Measurements from ENCODE around the gene JAKMIP3.

Gene JAKMIP3

DNA sequence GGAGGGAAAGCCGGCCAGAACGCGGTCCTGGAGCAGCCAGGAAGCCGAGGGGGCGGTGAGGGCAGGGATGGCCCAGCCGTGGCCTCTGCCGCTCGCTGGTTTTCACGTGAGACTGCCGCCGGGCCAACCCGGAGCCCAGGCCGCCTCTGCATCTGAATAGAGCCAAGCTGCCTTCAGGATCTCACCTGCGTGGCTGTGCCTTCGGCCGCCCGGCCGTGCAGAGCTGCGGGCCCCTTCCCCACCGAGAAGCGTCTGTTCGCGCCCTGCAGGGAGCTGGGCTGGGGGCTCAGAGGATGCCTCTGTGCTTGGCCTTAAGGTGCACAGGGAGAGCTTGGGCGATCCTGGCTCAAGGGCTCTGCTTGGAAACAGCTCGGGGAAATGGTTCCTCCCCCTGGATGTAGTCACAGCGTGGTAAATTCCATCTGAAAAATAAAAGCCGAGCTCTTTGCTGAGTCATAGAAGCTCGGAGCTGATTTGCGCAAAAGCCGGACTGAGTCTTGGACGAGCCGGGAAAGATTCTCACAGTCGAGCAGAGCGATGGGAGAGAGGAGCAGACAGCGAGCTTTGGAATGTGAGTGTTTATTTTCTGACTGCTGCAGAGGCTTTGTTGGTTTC lies at the start of gene JAKMIP3:
Gene JAKMIP3 (plus strand): TSS at position 456 of the 615 bp plus-strand sequence. CDS start 38,863 bp downstream, outside the sequence.
- no peak for DNase-seq

DNA sequence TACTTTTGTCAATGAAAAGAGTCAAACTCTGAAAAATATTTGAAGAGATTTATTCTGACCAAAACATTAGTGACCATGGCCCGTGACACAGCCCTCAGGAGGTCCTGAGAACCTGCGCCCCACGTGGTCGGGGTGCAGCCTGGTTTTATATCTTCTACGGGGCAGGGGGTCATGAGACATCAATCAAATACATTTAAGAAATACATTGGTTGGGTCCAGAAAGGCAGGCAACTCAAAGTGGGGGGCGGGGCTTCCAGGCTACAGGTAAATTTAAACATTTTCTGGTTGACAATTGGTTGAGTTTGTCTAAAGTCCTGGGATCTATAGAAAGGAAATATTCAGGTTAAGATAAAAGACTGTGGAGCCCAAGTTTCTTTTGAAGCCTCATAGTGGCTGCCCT lies 49.2 kb upstream of the JAKMIP3 start:
- no peak for DNase-seq

DNA sequence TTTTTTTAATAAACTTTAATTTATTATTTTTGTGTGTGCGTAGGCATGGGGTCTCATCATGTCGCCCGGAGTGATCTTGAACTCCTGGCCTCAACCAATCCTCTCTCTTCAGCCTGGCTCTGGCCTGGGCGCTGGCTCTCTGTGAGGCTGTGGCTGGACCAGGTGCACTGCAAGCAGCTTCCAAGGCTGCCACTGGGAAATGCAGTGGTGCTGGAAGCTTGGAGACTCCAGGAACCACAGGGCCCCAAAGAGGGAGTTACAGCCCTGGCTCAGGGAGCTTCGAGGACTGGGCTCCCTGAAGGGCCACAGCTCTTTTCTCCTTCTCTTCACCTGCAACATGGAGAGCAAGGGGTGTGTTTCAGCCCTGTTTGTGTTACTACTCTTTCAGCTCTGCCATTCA lies 47.3 kb upstream of the JAKMIP3 start:
- DNase-seq: no peak

DNA sequence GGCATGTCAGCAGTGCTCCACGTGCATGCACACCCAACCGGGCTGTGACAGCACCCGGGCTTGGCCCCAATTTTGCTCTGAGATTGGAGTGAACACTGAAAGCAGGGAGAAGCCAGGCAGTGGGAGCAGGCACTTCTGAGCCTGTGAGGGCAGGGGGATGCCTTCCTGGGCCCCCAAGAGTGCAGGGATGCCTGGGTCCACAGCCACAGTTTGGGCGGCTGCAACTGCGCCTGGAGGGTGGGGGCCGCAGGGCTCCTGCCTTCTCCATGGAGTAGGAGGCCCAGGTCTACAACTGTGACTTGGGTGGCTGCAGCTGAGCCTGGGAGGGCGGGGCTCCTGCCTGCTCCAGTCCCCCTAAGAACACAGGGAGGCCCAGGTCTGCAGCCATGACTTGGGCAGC lies 46.4 kb upstream of the JAKMIP3 start:
- no peak for DNase-seq

DNA sequence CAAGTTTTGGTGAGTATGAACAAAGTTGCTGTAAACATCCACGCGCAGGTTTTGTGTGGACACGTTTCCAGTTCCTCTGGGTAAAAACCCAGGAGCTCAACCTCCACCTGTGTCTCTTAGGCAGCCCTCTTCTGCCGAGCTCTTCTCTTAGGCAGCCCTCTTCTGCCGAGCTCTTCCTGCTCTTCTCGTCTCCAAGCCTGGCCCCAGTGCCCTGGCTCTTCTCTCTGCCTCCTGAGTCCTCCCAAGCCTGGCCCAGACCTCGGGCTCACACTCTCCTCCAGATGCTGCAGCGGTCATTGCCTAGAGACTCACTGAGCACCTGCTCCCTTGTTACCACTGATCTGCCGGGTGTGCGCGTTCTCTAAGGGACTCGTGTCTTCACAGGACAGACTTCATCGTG lies 45.3 kb upstream of the JAKMIP3 start:
- no peak for DNase-seq

DNA sequence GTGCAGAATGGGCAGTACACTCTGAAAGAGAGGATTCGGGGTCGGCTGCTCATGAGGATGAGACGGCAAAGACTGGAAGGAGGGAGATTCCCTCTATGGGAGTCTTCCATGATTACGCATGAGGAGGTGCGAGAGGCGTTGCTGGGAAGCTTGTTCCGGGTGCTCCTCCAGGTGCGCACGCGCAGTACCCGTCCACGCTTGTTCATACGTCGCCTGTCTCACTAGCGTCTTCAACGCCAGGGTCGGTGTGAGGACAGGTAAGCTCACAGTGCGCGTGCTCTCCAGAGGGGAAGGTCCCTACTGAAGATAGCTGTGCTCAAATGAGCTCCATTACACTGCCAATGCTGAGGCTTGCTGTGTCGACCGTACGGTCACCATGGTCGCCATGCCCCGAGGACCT lies 44.7 kb upstream of the JAKMIP3 start:
- DNase-seq: no peak

- DNase-seq: no peak
Observed at GRCh38 chr10:132021504-132022143, 44.1 kb upstream of the JAKMIP3 start.

DNA sequence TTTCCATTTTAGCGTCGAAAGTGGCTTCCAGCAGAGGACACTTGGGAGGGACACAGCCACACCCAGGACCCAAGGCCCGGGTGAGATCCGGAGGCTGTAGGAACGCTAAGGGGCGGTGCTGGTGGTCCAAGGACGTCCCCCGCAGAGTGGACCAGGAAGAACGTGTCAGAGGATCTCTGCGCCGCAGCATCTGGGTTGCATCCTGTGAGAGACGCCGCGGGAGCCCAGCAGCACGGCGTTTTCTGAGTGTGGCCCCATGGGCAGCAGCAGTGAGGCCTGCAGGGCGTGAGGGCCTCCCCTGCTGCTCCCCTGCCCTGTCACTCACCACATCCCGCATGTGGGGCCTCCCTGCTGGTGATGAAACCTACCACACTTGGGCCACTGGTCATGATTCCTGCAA lies 43.5 kb upstream of the JAKMIP3 start:
- DNase-seq: no peak

GRCh38 chr10:132023092-132023811 lies 42.5 kb upstream of the JAKMIP3 start:
- peak; percentile 87 for DNase-seq

DNA sequence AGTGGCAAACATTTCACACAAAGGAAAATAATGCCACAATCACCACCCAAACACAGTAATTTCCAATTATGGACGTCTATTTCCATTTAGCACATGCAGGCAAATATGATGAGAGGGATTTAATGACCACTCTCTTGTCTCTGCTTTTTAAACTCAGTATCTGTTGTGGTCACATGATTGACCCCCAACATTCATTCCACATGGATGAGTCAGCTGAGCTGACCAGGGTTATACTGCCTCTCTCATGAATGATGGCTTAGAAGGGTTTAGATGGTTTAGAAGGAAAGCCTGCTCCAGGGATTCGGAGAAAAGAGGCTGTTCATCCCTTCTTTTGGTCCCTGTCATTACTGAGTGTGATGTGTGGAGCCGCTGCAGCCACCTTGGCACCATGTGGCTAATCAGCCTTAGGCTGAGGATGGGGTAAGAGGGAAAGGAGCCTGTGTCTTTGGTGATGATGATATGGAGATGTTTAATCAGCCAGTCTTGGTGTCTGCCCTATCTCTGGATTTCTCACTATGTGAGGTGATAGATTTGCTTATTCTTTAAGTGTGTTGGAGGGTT lies 38.2 kb upstream of the JAKMIP3 start:
- DNase-seq: no peak

- DNase-seq: no peak
Observed at GRCh38 chr10:132028706-132029105, 37.0 kb upstream of the JAKMIP3 start.

GRCh38 chr10:132030898-132031463 lies 34.8 kb upstream of the JAKMIP3 start:
- DNase-seq: no peak

GRCh38 chr10:132033632-132034031 lies 32.1 kb upstream of the JAKMIP3 start:
- no peak for DNase-seq

DNA sequence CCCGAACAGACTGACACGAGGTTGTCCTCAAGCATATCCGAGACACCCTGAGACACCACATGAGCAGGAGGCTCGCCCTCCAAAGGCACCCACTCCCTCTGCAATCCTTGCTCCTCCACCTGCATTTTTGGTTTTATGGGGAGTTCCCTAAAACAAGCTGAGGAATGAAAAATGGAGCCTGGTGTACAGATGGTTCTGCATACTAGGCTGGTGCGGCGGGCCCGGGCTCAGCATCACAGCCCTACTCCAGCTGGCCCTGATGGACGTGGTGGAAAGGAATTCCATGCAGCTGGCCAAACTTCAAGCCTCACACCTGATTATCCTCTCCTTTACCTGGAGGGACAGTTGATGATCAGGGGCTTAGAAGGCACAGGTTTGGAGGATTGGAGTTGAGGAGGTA lies 30.3 kb upstream of the JAKMIP3 start:
- no peak for DNase-seq

DNA sequence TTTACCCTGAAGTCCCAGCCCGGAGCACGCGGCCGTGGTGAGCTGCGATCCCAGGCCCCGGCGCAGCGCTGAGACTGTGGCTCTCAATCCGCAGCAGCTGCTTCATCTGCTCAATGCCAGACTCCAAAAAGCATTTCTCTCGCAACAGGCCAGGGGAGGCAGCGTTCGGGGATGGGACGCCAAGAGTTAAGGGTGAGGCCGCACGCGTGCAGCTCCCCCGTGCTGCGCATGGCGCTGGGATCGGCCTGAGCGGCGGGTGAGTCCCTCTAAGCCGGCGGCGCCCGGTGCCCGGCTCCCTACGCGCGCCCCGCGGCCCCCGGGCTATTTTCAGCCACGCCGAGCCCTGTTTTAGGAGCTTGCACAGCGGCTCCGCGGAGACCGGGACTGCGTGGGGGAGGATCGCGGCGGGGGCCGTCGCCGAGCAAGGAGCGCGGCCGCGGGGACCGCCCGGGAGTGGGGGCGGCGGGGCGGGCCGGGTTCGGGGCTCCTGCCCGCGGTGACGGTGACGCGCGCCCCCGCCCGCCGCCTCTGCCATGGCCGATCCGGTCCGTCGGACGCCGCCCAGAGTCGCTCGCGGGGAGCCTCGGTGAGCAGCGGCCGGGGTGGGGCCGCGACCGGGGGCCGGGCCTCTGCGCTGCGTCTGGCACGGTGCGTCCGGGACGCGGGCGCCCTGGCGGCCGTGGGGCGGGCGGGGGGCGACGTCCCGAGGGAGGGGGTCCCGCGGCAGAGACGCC lies 29.4 kb upstream of the JAKMIP3 start:
- no peak for DNase-seq

DNA sequence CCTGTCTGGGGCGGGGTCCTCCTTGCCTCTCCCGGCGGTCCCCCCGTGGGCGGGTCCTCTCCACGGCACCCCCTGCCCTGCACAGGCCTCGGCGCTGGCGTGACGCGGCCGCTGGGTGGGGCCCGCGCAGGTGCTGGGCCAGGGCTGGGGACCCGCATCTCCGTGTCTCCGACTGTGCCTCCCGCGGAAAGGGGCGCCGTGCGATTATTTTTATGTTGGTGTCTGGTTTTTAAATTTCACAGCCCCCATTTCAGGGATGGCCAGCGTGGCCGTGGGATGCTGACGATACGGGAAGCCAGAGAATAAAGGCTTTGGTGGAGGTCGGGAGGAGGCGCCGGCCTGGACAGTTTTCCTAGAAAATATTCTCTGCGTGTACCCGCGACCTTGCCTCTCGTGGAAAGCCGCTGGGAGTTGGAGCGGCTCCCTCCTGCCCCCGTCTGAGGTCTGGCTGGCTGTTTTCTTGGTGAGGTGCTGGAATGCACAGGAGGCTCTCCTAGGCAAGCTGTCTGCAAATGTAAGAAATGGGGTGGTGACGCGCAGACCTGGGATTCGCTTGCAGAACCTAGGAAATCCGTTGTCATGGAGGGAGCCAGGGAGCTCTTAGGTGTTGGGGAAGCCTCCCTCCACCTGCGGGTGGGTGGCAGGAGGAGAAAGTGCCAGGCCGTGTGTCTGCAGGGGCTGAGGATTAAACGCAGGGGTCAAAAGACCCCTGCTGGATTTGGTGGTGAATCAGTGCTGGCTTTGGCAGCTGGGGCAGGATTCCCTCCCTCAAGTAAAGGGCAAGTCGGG lies 28.7 kb upstream of the JAKMIP3 start:
- no peak for DNase-seq

DNA sequence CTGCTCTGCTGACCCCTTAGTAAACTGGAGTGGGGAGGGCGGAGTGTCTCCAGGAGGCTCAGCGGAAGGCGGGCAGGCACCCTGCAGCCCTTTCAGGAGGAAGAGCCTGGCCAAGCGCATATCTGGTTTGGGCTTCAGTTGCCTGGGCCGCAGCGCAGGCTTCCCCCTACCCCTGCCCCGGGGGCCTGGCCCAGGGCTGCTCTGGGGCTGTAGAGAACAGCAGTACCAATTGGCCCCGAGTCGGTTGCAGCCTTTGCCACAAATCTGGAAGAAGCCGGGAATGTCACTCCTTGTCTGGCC lies 28.1 kb upstream of the JAKMIP3 start:
- DNase-seq: no peak

DNA sequence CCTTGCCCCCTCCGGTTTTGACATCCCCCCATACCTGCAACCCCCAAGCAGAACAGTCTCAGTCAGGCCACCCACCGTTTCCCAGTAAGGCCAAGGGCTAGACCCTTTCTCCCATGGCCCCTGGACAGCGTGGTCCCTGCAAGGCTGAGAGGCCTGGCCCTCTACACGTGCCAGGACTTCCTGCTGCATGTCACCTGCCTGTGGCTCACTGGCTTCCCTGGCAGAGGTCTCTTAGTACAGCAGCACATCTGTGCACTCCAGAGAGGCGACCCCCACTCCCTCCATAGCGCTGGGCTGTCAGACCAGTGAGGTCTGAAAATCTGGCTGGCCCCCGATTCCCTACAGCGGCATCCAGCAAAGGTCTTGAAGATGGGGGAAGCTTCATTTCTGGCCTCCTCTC lies 26.4 kb upstream of the JAKMIP3 start:
- DNase-seq: no peak

GRCh38 chr10:132040046-132040445 lies 25.7 kb upstream of the JAKMIP3 start:
- no peak for DNase-seq

- no peak for DNase-seq
Observed at GRCh38 chr10:132041340-132041739, 24.4 kb upstream of the JAKMIP3 start.

GRCh38 chr10:132043861-132044695 lies 21.7 kb upstream of the JAKMIP3 start:
- DNase-seq: no peak
